Astrocyte (in vitro differentiated cells and primary cell): Measurements from ENCODE around the gene HP. TPM values are rescaled to one million over a fixed set of nuclear protein-coding genes. Genes with fewer than 3 reads are reported as not detected.

Experiments
- DNase-seq: peaks from one replicate; pipeline ENCODE4 v3.0.0-alpha.2; 2010; ENCODE audit warnings: low read depth
- FAIRE-seq: peaks from 2 replicates; lab custom pipeline; 2011; peaks lifted over from hg19 to GRCh38; lab: Jason Lieb, UNC
- H2AFZ ChIP-seq: 2 replicates; pipeline ENCODE4 v1.6.0; 2012; ENCODE audit warnings: low read depth, low read length, inconsistent platforms
- H3K27ac ChIP-seq: 2 replicates; pipeline ENCODE4 v1.5.1; 2011; ENCODE audit warnings: low read depth, low read length, inconsistent platforms
- H3K27me3 ChIP-seq: 2 replicates; pipeline ENCODE4 v1.6.0; 2011; ENCODE audit warnings: low read length, inconsistent platforms; ENCODE audit not compliant: insufficient read depth
- H3K36me3 ChIP-seq: 2 replicates; pipeline ENCODE4 v1.5.1; 2011; ENCODE audit warnings: low read length, inconsistent platforms; ENCODE audit not compliant: insufficient read depth
- H3K4me1 ChIP-seq: 2 replicates; pipeline ENCODE4 v1.5.1; 2011; ENCODE audit warnings: low read length, inconsistent platforms; ENCODE audit not compliant: insufficient read depth
- H3K4me2 ChIP-seq: 2 replicates; pipeline ENCODE4 v1.6.0; 2012; ENCODE audit warnings: low read length, inconsistent platforms
- H3K4me3 ChIP-seq: 2 replicates; pipeline ENCODE4 v1.5.1; 2011; ENCODE audit warnings: low read depth, mild to moderate bottlenecking, low read length, inconsistent platforms; ENCODE audit not compliant: insufficient read depth
- H3K79me2 ChIP-seq: 2 replicates; pipeline ENCODE4 v1.6.0; 2012; ENCODE audit warnings: mild to moderate bottlenecking, low read length, inconsistent platforms; ENCODE audit not compliant: insufficient read depth
- H3K9ac ChIP-seq: 2 replicates; pipeline ENCODE4 v1.6.0; 2012; ENCODE audit warnings: mild to moderate bottlenecking, low read length, inconsistent platforms
- H3K9me3 ChIP-seq: 2 replicates; pipeline ENCODE4 v1.5.1; 2012; ENCODE audit warnings: low read depth, mild to moderate bottlenecking, low read length, inconsistent platforms; ENCODE audit not compliant: insufficient read depth
- H4K20me1 ChIP-seq: 2 replicates; pipeline ENCODE4 v1.6.0; 2012; ENCODE audit warnings: low read length, inconsistent platforms; ENCODE audit not compliant: insufficient read depth
- H3K27ac Mint-ChIP-seq: one replicate; pipeline ENCODE4 v1.8.0; 2021; ENCODE audit warnings: mild to moderate bottlenecking, mixed read lengths; ENCODE audit not compliant: unreplicated experiment
- H3K27me3 Mint-ChIP-seq: one replicate; pipeline ENCODE4 v1.8.0; 2021; ENCODE audit warnings: low read depth, mixed read lengths; ENCODE audit not compliant: unreplicated experiment
- H3K36me3 Mint-ChIP-seq: one replicate; pipeline ENCODE4 v1.8.0; 2021; ENCODE audit warnings: low read depth, mixed read lengths; ENCODE audit not compliant: unreplicated experiment
- H3K4me1 Mint-ChIP-seq: one replicate; pipeline ENCODE4 v1.8.0; 2021; ENCODE audit warnings: low read depth, mixed read lengths; ENCODE audit not compliant: unreplicated experiment
- H3K4me3 Mint-ChIP-seq: one replicate; pipeline ENCODE4 v1.8.0; 2021; ENCODE audit warnings: mild to moderate bottlenecking, moderate library complexity, mixed read lengths; ENCODE audit not compliant: unreplicated experiment
- H3K9me3 Mint-ChIP-seq: one replicate; pipeline ENCODE4 v1.8.0; 2021; ENCODE audit warnings: mild to moderate bottlenecking, mixed read lengths; ENCODE audit not compliant: unreplicated experiment
- CTCF ChIP-seq: IDR thresholded peaks from 2 replicates; pipeline ENCODE4 v1.5.1; 2011; ENCODE audit warnings: low read depth, mild to moderate bottlenecking, inconsistent platforms, low read length, moderate library complexity; ENCODE audit not compliant: insufficient read depth
- EZH2 ChIP-seq: IDR thresholded peaks from 2 replicates; pipeline ENCODE4 v1.6.1; 2012; ENCODE audit warnings: mild to moderate bottlenecking, low read length, inconsistent platforms; ENCODE audit not compliant: insufficient read depth
- total RNA-seq: library from RNA; stranded (reverse); gene quantifications from 2 replicates; pipeline ENCODE4 v1.2.1, GENCODE V29; 2021

Gene HP
- total RNA-seq, 1 donor from 2014 or later: not detected

GRCh38 chr16:72033437-72033836, 20.9 kb upstream of the HP start:
- H3K36me3 ChIP-seq: no peaks in the 10 kb centered on the region
- TF ChIP-seq CTCF (no peak), EZH2 (no peak)
- no peak overlapping the region for H3K4me3 Mint-ChIP-seq
- H3K79me2 ChIP-seq: no peaks in the 10 kb centered on the region
- no peak overlapping the region for H3K4me3 ChIP-seq
- DNase-seq: no peak
- no peaks in the 10 kb centered on the region for H3K9me3 ChIP-seq
- H3K27me3 ChIP-seq: no peaks in the 10 kb centered on the region
- H3K4me1 Mint-ChIP-seq: no peaks in the 10 kb centered on the region
- H4K20me1 ChIP-seq: no peaks in the 10 kb centered on the region
- H3K9me3 Mint-ChIP-seq: no peaks in the 10 kb centered on the region
- no peak overlapping the region for H2AFZ ChIP-seq
- no peaks in the 10 kb centered on the region for H3K27me3 Mint-ChIP-seq
- H3K36me3 Mint-ChIP-seq: no peaks in the 10 kb centered on the region
- no peak for FAIRE-seq
- no peak overlapping the region for H3K27ac Mint-ChIP-seq
- no peak overlapping the region for H3K9ac ChIP-seq
- no peak overlapping the region for H3K27ac ChIP-seq
- no peaks in the 10 kb centered on the region for H3K4me1 ChIP-seq
- H3K4me2 ChIP-seq: no peak overlapping the region

- Histone ChIP-seq H3K27me3 (no peaks in the 10 kb centered on the region), H3K4me3 (no peak overlapping the region), H4K20me1 (no peaks in the 10 kb centered on the region), H2AFZ (no peak overlapping the region), H3K79me2 (no peaks in the 10 kb centered on the region), H3K4me2 (no peak overlapping the region), H3K27ac (no peak overlapping the region), H3K9me3 (no peaks in the 10 kb centered on the region), H3K4me1 (no peaks in the 10 kb centered on the region), H3K9ac (no peak overlapping the region), H3K36me3 (no peaks in the 10 kb centered on the region)
- DNase-seq: no peak
- Mint-ChIP-seq H3K27ac (no peak overlapping the region), H3K9me3 (no peaks in the 10 kb centered on the region), H3K4me1 (no peaks in the 10 kb centered on the region), H3K36me3 (no peaks in the 10 kb centered on the region), H3K27me3 (no peaks in the 10 kb centered on the region), H3K4me3 (no peak overlapping the region)
- no peak for FAIRE-seq
- no peak for TF ChIP-seq EZH2
- TF ChIP-seq CTCF: no peak
Measured at GRCh38 chr16:72036098-72036497, 18.2 kb upstream of the HP start.

- Mint-ChIP-seq H3K9me3 (no peaks in the 10 kb centered on the region), H3K27me3 (peaks cover 2% of the 10 kb centered on the region), H3K4me1 (peaks cover 2% of the 10 kb centered on the region), H3K27ac (no peak overlapping the region), H3K4me3 (no peak overlapping the region), H3K36me3 (peaks cover 2% of the 10 kb centered on the region)
- H3K4me2 ChIP-seq: no peak overlapping the region
- no peaks in the 10 kb centered on the region for H3K79me2 ChIP-seq
- no peak overlapping the region for H2AFZ ChIP-seq
- no peaks in the 10 kb centered on the region for H3K4me1 ChIP-seq
- no peak overlapping the region for H3K9ac ChIP-seq
- no peaks in the 10 kb centered on the region for H3K36me3 ChIP-seq
- TF ChIP-seq EZH2 (no peak), CTCF (no peak)
- no peak overlapping the region for H3K27ac ChIP-seq
- no peaks in the 10 kb centered on the region for H3K9me3 ChIP-seq
- DNase-seq (peak; percentile 31), FAIRE-seq (no peak)
- H4K20me1 ChIP-seq: no peaks in the 10 kb centered on the region
- no peak overlapping the region for H3K4me3 ChIP-seq
- H3K27me3 ChIP-seq: no peaks in the 10 kb centered on the region
Measured at GRCh38 chr16:72042157-72042660, 12.1 kb upstream of the HP start.
